Measurements from ENCODE around the gene RCVRN.

DNA sequence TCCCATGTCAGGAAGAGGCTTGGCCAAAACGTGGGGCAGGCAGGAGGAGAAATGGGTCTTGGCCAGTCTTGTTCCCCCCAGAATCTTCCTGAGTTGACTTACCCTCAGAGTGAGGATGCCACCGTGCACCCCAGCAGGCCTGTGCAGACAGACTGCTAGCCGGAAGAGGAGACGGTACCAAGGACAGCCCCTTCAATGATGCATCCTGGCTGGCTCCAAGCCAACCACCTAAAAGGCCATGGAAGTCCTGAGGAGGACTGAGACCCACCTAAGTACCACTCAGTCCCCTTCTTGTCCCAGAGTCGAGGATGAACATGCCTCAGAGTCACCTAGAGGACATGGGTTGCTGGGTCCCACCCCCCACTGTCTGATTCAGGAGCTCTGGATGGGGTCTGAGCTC is 46.7 kb upstream of the RCVRN start:
- TF ChIP-seq CTCF (IDR thresholded peaks at IDR 0.05) (no peak), POLR2A (IDR thresholded peaks at IDR 0.05) (no peak)

All from uterus (tissue), 2 donors.